GM19099 (cell line): ENCODE data around the gene SEC16A.

Source experiments
- POLR2A ChIP-seq: IDR thresholded peaks from 3 replicates; pipeline ENCODE4 v1.6.1; 2011; ENCODE audit warnings: low read depth; ENCODE audit not compliant: insufficient read length; ENCODE audit errors: extremely low read depth

SEC16A gene

GRCh38 chr9:136522314-136523237 lies 39.7 kb upstream of the SEC16A start:
- no peak for TF ChIP-seq POLR2A

GRCh38 chr9:136521537-136521936 lies 38.7 kb upstream of the SEC16A start:
- TF ChIP-seq POLR2A = no peak

GRCh38 chr9:136520053-136520540 lies 37.3 kb upstream of the SEC16A start:
- TF ChIP-seq POLR2A = no peak

GRCh38 chr9:136519263-136520052 lies 36.6 kb upstream of the SEC16A start:
- no peak for TF ChIP-seq POLR2A

GRCh38 chr9:136518623-136519022 lies 35.8 kb upstream of the SEC16A start:
- no peak for TF ChIP-seq POLR2A

GRCh38 chr9:136517950-136518349 lies 35.1 kb upstream of the SEC16A start:
- TF ChIP-seq POLR2A = no peak

GRCh38 chr9:136517012-136517743 lies 34.3 kb upstream of the SEC16A start:
- TF ChIP-seq POLR2A = no peak

GRCh38 chr9:136516191-136516654 lies 33.4 kb upstream of the SEC16A start:
- no peak for TF ChIP-seq POLR2A

GRCh38 chr9:136515276-136515675 lies 32.4 kb upstream of the SEC16A start:
- TF ChIP-seq POLR2A = no peak

GRCh38 chr9:136514022-136514714 lies 31.3 kb upstream of the SEC16A start:
- TF ChIP-seq POLR2A = no peak

- no peak for TF ChIP-seq POLR2A
These were observed 30.4 kb upstream of the SEC16A start for GRCh38 chr9:136513191-136513590.

- TF ChIP-seq POLR2A = no peak
These were observed 29.8 kb upstream of the SEC16A start for GRCh38 chr9:136512651-136513071.

- no peak for TF ChIP-seq POLR2A
These were observed 29.1 kb upstream of the SEC16A start for GRCh38 chr9:136511670-136512592.
